ENCODE measurements around the gene NCMAP.
"Not testable (repeated sequence)": the region's sequence is repeated elsewhere in the genome, so short reads cannot be mapped to it uniquely, and the experiment has no call there.

The NCMAP gene

DNA sequence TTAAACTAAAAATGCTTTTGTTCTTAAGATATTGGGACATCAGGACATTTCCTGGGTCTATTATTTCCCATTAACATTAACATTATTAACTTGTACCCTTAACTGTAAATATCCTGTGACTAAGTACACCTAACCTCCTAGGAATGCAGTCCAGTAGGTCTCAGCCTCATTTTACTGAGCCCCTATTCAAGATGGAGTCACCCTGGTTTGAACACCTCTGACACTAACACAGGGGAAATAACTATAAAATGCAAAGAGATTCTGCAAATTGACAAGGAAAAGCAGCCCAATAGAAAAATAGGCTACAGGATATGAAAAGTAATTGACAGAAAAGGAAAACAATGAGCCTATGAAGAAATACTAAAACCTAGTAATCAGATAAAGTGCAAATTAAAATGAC, 11.6 kb upstream of the NCMAP start:
- DNase-seq: no peak

DNA sequence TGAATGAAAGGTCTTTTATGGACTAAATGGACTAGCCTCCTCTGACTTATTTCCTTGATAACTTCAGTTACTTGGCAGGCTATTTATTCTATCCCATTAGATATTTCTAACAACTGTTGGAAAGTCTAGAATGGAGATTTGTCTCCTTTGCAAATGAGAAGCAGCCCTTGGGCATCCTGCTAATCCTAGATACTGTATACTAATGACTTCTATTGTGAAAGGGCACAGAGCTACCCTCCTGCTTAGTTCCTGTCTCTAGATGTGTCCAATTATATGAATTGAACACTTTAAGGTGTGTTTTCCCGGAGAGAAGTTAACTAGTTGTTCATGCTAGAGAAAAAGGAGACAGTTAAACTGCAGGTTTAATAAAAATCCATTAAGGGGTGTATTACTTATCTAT, 10.2 kb upstream of the NCMAP start:
- no peak for DNase-seq

DNA sequence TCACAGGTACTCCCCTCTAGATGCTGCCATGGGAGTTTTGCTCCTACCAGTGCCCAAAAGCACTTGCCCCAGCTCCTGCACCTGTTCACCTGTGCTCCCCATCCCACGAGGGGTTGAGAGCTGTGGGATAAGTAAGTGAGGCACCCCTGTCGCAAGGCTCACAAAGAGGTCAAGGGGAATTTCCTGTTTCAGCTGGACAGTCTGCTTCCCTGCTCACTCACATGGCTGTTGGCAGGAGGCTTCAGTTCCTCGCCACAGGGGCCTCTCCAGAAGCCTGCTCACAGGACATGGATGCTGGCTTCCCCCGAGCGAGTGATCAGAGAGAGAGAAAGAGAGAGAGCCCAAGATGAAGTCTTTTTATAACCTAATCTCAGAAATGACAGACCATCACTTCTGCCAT, 8.7 kb upstream of the NCMAP start:
- no peak for DNase-seq

DNA sequence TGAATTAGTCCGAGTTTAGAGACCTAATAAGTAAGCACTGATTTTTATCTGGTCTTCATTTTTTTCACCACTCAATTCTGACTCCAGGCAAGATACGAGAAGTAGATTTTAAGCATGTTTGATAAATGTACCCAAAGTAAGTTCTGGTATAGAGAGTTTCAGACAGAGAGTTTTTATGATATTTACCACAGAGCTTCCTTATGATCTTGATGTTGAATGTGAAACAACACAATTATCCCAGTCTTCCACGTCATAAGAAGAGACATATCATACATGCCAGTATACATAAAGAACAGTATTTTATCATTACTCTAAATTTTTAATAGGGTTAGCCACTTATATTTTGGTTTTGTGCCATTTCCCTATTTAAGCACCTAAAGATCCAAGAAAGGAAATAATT, 7.8 kb upstream of the NCMAP start:
- no peak for DNase-seq

DNA sequence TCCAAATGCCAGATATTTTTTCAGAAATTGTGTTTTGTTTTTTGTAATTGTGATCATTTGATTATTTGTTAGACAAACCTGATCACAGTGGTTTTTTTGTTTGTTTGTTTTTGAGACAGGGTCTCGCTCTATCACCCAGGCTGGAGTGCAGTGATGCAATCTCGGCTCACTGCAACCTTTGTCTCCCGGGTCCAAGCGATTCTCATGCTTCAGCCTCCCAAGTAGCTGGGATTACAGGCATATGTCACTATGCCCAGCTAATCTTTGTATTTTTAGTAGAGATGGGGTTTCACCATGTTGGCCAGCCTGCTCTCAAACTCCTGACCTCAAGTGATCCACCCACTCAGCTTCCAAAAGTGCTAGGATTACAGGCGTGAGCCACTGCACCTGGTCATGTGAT, 6.7 kb upstream of the NCMAP start:
- not testable (repeated sequence) for DNase-seq

DNA sequence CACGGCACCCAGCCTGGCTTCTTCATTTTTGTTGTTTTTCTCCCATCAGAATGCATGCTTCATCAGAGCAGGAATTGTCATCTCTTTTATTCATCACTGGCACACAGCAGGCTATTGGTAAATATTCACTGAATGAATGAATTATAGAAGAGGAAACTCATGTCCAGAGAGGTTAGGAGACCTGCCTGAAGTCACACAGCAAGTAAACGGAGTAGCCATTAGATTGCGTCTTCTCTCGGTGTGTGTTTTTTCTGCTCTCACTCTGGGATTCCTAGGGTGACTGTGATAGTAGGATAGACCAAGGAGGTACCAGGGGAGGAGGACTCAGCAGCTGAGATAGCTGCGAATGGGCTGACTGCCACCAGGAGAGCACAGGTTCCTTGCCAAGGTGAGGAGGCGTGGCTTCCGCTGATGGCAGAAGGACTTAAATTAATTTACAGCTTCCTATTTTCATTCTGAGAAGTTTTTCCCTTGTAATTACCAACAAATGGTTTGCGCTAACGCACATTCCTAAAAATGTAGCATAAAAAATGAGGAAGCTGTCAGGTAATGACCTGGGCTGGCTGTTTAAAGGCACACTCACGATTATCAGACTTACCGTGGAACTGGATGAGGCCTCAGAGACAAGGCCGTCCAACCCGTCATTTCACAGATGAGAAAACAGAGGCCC, 4.5 kb upstream of the NCMAP start:
- DNase-seq: no peak

DNA sequence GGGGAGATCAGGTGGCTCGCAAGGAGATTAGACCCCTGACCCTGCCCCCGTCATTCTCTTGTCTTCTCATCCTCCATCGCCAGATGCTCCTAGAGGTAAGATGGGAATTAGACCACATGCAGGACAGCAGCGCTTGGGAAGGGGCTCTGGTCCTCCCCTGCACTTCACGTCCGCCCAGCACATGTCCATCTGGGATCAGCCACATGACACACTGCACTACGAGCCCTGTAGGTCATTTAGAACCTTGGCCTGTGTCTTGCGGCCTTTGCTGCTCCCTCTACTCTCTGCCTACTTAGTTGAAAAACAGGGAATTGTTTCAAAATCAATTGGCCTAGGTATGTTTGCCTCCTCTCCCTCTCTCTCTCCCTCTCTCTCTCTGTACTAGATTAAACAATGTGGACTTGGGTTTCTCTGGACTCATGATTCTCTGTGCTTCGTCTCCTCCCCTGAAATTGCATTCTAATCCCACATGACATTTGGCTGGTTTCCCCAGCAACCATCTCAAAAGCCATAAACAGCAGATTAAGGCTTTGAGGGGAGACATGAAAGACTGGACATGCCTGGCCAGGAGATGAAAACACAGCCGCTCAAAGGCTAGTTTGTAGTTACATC, 3.8 kb upstream of the NCMAP start:
- DNase-seq: no peak

DNA sequence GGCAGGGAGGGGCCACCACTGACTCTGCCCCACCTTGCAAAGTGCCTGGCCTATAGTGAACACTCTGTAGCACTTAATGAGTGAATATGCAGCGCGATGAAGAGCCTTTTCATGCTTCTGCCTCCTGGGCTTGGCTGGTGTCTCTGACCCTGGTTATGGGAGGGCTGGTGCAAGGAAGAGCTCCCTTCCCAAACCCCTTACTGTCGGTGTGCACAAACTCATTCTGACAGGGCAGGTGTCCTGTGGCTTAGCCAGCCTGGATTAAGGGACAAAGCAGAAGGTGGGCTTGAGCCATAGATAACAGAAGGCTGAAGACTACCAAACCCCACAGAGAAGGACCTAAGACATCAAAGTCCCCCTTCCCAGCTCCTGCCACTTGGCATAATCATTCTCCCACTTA, 2.0 kb upstream of the NCMAP start:
- DNase-seq: no peak

DNA sequence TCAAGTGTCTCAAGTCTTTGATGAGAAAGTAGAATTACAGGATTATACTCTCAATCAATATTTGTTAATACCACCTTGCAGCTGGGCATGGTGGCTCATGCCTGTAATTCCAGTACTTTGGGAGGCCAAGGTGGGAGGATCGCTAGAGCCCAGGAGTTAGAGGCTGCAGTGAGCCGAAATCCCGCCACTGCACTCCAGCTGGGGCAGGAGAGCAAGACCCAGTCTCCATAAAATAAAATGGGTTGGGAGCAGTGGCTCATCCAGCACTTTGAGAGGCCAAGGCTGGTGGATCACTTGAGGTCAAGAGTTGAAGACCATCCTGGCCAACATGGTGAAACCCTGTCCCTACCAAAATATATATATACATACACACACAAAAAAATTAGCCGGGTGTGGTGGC, 1.2 kb upstream of the NCMAP start:
- DNase-seq: no peak

DNA sequence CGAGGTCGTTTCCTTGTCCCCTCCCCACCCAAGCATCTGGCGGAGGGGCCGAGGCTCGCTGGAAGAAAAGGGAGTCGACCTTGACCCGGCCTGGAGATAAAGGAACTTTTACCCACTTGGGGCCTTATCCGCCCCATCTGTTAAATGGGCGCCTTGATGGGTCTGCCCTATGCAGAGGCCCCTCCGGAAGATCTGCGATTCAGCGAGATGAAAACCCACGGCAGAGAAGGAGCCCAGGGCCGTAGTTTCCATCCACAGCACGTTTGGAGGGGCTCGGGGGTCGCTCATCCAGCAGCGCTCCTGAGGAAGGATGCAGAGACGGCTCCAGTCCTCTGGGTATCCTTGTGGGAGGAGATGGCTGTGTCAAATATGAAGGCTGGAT, 518 bp downstream of the NCMAP start:
- DNase-seq: no peak

DNA sequence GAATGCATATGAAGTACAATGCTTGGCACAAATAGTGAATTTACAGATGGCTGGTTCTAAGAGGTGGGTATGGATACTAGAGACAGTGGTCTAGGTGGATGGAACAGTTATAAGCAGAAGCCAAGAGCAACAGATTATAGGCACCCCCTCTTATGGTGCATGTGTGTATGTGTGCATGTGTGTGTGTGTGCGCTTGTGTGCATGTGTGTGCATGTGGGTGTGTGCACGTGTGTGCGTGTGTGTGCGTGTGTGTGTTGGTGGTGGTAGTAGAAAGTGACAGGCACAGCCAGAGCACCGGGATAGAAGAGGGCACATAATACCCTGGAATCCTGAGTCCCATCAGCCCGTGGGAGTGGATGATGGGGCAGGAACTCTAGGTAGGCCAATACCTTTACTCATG, 1.3 kb downstream of the NCMAP start:
- no peak for DNase-seq

DNA sequence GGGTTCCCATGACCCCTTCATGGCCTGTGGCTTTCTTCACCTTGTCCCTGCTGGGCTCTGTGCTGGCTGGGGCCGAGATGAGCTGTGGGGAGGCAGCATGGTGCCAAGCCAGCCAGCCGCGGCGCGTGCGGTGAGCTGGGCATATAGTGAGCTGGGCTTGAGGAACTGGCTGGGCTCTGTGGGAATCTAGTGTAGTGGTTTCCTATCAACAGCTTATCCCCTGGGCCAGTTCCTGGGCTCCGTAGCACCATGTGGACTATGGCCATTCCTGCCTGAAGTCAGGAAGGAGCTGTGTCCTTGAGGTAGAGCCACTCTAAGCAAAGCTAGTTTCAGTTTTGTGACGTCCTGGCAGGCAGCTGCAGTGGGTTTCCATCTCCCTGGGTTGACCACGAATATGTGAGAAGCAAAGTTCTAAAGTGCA, 1.8 kb downstream of the NCMAP start:
- no peak for DNase-seq

DNA sequence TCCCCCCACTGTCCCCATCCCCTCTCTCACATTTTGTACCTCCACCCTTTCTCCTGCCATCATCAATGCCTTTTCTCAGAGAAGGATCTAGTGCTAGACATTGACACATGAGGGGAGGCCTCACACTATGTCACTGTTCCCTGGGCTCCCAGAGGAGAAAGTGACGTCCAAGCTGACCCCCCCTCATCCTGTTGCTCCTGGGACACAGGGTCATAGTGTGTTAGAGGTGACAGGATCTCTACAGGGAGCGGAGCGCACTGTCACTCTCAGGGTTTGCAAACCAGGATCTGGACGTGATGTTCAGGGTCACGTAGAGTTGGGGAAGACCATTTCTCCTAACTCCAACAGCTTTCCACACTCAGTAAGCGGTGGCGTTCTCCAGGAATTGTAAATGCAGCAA, 2.6 kb downstream of the NCMAP start:
- DNase-seq: no peak

DNA sequence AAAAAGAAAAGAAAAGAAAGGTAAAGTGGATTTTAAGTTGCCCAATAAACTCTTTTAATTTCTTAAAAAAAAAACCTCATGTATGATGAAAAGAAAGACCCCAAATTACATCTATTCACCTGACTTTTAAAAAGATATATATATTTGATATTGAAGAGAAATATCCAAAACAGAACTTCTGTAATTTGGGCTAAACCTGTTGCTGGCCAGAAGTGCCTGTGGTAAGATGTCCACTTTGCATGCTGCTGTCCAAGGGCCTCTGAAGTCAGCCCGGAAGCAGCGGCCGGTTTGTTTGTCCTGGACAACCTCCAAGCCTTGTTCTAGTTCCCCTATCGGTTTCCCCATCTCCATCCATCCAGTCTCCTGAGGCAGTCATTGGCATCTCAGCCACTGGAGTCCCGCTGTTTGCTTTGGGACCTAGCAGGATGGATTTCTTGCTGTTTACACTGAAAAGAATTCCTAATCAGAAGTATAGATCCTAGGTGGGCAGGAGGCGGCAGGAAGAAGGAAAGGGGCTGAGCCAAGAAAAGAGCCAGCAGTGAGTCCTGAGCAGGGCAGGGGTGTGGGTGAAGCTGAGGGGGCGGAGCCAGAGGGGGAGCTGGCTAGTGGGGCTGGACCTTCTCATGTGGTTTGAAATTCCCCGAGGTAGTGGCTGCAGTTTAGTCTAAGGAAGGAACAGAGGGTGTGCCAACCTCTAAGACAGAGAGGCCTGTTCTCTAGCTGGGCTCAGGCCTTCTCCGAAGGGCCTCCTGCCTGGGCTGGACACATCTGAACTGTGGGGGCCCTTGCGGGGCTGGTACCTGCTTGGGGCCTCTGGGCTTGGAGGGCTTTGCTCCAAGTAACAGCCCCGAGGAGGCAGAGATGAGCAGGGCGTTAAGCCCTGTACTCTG, 3.3 kb downstream of the NCMAP start:
- DNase-seq: peak; percentile 89

DNA sequence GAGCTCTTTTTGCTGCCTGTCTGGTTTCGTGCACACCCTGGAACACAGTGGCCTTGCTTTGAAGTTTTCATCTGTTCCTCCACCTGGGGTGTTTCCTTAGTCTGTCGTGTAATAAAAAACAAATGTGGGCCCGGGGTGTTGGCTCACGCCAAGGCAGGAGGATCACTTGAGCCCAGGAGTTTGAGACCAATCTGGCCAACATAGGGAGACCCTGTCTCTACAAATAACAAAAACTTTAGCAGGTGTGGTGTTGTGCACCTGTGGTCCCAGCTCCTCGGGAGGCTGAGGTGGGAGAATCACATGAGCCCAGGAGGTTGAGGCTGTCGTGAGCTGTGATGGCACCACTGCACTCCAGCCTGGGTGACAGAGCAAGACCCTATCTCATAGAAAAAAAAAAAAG, 4.5 kb downstream of the NCMAP start:
- DNase-seq: no peak

DNA sequence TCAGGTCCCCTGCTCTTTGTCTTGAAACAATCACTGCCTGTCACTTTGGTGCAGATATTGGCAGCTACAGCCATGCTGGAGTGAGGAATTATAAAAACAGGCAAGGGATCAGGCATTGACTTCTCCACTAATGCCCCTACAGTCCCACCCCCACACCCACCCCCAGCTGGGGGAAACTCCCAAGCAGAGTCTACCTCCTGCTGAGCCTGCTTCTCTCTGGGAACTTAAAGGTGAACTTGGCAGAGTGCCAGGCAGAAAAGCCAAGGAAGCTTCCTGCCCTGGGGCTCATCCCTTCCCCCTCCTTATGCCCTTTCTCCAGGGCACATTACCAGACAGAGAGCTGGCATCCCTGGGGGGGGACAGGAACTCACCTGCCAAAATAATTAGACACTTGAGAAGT, 6.7 kb downstream of the NCMAP start:
- DNase-seq: peak; percentile 46

DNA sequence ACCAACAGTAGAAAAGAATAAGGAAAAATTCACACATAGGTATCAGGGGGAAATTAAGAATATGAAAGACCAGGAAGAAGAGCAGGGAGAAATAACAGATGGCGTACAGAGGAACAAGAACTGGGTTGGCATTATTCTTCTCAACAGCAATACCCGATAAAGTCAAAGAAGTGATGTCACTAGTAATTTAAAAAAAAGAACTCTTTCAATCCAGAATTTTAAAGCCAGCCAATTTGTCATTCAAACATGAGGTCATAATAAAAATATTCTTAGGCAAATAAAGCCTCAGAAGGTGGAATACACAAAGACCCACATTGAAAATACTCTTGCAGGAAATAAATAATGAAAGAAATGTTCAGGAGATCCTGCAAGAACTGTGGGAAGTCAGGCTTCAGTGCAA, 8.8 kb downstream of the NCMAP start:
- no peak for DNase-seq

DNA sequence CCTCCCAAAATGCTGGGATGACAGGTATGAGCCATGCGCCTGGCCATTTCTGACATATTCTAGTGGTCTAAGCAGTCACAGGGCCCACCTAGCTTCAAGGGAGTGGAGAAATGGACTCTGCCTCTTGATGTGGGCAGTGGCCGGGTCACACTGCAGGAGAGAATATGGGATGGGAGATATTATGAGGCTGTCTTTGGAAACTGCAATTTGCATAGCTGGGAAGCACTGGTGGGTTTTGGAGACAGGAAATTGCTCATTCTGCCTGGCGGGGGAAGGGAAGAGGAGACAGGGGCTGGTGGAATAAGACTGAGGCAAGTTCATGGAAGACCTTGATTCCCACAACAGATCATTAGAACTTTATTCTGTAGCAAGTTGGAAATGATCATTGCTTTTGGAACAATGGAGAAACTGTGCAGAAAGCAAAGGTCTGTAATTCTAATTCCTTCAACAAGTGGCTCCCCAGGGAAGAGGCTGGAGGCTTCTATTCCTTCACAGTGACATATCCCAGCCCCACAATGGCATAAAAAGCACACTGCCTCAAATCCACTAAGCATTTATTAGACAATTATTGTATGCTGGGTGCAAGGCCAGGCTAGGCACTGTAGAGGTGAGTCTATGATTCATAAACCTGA, 10.5 kb downstream of the NCMAP start:
- DNase-seq: no peak

DNA sequence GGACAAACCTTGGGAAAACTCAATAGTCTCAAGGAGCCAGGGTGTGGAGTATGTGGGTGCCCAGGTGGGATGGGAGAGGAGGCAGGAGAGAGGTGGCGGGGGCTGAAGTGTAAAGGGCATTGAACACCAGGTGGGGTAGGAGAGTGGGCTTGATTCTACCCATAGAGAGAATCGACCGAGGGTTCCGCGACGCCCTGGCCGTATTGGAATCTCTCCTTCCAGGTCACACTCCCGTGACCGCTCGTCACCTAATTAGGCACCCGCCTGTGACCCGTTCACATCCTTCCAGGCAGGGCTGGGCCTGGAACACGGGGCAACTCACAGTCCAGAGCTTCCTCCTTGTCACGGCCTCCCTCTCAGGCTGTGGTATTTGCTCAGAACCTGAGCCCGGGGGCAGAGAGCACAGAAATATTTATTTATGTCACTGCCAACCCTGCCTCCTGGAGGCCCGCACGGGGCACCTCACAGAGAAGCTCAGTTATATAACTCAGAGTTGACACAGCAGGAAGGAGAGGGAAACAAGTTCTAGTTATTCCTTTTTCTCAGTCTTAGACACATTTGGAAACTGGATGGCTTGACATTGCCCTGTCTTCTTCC, 12.0 kb downstream of the NCMAP start:
- no peak for DNase-seq

DNA sequence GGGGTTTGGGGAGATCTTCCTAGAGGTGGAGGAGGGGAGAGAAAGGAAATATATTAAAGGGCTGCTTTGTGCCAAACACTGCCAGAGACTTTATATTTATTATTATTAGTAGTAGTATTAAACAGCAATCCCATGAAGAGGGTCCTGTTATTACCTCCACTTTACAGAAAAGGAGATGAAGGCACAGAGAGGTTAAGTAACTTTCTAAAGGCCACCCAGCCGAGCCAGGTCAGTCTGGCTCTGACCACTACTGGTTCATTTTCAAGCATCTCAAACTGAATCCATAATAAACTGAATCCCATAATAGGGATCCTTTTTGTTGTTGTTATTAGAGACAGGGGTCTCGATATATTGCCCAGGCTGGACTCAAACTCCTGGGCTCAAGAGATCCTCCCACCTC, 12.6 kb downstream of the NCMAP start:
- no peak for DNase-seq

DNA sequence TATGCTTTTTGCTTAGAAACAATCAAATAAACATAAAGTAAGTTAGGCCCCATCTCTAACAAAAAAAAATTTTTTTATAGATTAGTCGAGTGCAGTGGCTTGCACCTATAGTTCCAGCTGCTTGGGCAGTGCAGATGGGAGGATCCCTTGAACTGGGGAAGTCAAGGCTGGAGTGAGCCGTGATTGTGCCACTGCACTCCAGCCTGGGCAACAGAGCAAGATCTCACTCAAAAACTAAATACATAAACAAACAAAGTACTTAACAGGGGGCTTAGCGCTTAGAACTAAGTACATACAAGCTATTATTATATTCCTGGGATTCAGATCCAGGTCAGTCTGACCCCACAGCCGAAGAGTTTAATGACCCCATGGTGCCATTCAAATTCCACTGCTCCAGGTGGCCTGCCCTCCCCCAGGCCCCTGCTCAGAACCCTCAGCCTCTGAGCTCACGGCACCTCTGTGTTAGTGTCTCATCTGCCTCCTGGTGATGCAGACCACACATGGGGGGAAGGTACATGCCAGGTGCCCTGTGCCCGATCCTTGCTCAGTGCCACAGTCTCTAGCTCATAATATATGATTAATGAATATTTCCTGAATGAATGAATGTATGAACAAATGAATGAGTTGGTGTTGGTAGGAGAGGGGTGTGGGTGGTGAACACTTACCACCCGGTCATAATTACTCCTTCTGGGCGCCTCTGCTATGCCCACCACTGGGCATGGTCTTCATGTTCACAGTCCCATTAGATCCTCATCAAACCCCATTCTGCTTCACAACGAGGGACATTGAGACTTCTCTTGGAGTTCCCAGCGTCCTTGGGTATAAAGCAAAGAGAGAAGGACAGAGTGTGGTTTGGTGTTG, 14.6 kb downstream of the NCMAP start:
- no peak for DNase-seq

DNA sequence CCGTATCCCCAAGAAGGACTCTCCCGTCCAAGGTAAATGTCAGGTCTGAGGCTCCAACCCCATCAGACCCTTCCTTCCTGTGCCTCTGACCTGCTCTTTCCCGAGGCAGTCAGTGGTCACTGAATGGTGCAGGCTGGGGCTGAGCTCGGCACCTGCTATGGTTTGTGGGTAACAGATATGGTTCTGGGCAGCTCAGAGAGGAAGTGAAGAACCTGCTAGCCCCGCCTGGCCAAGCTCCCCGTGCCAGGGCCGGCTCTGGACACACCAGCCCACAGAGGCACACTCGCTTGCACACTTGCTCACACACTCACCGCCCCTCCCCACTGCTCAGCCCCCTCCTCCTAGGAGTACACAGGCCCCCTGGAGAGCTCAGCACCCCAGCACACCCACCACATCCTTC, 16.4 kb downstream of the NCMAP start:
- DNase-seq: no peak
